SK-N-SH (cell line): ENCODE results near the gene C1orf50. TPM values are rescaled to one million over a fixed set of nuclear protein-coding genes. Genes with fewer than 3 reads are reported as not detected.

Experiments used
- CTCF ChIA-PET: fragments of 300-600, 350-600 bp; formaldehyde crosslinking; extraction: SDS; loops from one replicate; lab custom pipeline; 2021; lab: Yijun Ruan, JAX
- POLR2A ChIA-PET: fragments of 350-600 bp; sonication (Branson Sonifier 250); formaldehyde crosslinking; extraction: SDS; loops from one replicate; lab custom pipeline; 2020; ENCODE audit warnings: antibody characterized with exemption, inconsistent platforms; lab: Yijun Ruan, JAX
- DNase-seq: peaks from one replicate; pipeline ENCODE4 v3.0.0; 2012
- H2AFZ ChIP-seq: fragments of 200-600 bp; sonication (generic); 2 replicates; pipeline ENCODE4 v1.8.1; 2016; ENCODE audit warnings: antibody characterized with exemption, mild to moderate bottlenecking, low read depth
- H3F3A ChIP-seq: fragments of 200-600 bp; sonication (generic); replicated peaks from 2 replicates; pipeline ENCODE3; 2016; ENCODE audit warnings: antibody characterized with exemption, mild to moderate bottlenecking; ENCODE audit not compliant: insufficient read depth
- H3K27ac ChIP-seq, 2 experiments: fragments of 200-500 bp in 1 of 2; fragments of 200-600 bp in 1 of 2; sonication (Bioruptor generic) in 1 of 2; sonication (generic), shearing (Covaris generic) in 1 of 2; 2 replicates each; pipeline versions ENCODE4 v1.5.1 to v1.6.1; 2014 to 2016; ENCODE audit warnings: low read depth in 2 of 2, inconsistent platforms in 1 of 2, low read length in 1 of 2, mild to moderate bottlenecking in 1 of 2, mixed read lengths in 1 of 2
- H3K27me3 ChIP-seq: fragments of 200-600 bp; sonication (generic), shearing (Covaris generic); 2 replicates; pipeline ENCODE4 v1.6.1; 2016; ENCODE audit warnings: mixed run types; ENCODE audit not compliant: insufficient read depth
- H3K36me3 ChIP-seq, 2 experiments: fragments of 200-500 bp in 1 of 2; fragments of 200-600 bp in 1 of 2; sonication (Bioruptor generic) in 1 of 2; sonication (generic) in 1 of 2; replicated peaks in 1 of 2; 2 replicates each; pipeline versions ENCODE3 to v1.5.1; 2014 to 2016; ENCODE audit warnings: low read length in 1 of 2, mild to moderate bottlenecking in 1 of 2; ENCODE audit not compliant: insufficient read depth in 2 of 2, control insufficient read depth in 1 of 2
- H3K4me1 ChIP-seq, 2 experiments: fragments of 200-500 bp in 1 of 2; fragments of 200-600 bp in 1 of 2; sonication (Bioruptor generic) in 1 of 2; sonication (generic), shearing (Covaris generic) in 1 of 2; 2 replicates each; pipeline versions ENCODE4 v1.5.1 to v1.6.1; 2014 to 2016; ENCODE audit warnings: low read depth in 1 of 2, low read length in 1 of 2, mixed run types in 1 of 2; ENCODE audit not compliant: insufficient read depth in 2 of 2, control insufficient read depth in 1 of 2
- H3K4me2 ChIP-seq: fragments of 200-600 bp; sonication (generic), shearing (Covaris generic); 2 replicates; pipeline ENCODE4 v1.6.1; 2017; ENCODE audit warnings: mixed run types
- H3K4me3 ChIP-seq, 2 experiments: fragments of 200-500 bp in 1 of 2; fragments of 200-600 bp in 1 of 2; sonication (Bioruptor generic) in 1 of 2; sonication (generic), shearing (Covaris generic) in 1 of 2; 2 replicates each; pipeline versions ENCODE4 v1.5.1 to v1.8.1; 2014 to 2016; ENCODE audit warnings: low read depth in 2 of 2, inconsistent platforms in 1 of 2, low read length in 1 of 2, mild to moderate bottlenecking in 1 of 2, mixed read lengths in 1 of 2, moderate library complexity in 1 of 2
- H3K79me2 ChIP-seq: fragments of 200-600 bp; sonication (generic); 2 replicates; pipeline ENCODE4 v1.8.1; 2017; ENCODE audit warnings: mild to moderate bottlenecking; ENCODE audit not compliant: insufficient read depth
- H3K9ac ChIP-seq: fragments of 200-600 bp; sonication (generic); 2 replicates; pipeline ENCODE4 v1.6.1; 2017; ENCODE audit warnings: mixed run types
- H3K9me2 ChIP-seq: fragments of 200-600 bp; sonication (generic); 2 replicates; pipeline ENCODE4 v1.6.1; 2017; ENCODE audit warnings: mixed run types
- H3K9me3 ChIP-seq: fragments of 200-600 bp; sonication (generic); 2 replicates; pipeline ENCODE4 v1.6.1; 2017; ENCODE audit warnings: mixed run types, mild to moderate bottlenecking, moderate library complexity
- H4K20me1 ChIP-seq: fragments of 200-600 bp; sonication (generic); 2 replicates; pipeline ENCODE4 v1.6.1; 2017; ENCODE audit warnings: mild to moderate bottlenecking, mixed run types; ENCODE audit not compliant: insufficient read depth
- ELF1 ChIP-seq: IDR thresholded peaks from 2 replicates; pipeline ENCODE4 v1.4.0; 2012
- EZH2phosphoT487 ChIP-seq: fragments of 200-600 bp; sonication (generic); IDR thresholded peaks from 2 replicates; pipeline ENCODE4 v1.6.1; 2017; ENCODE audit warnings: low read depth, mixed run types, mild to moderate bottlenecking, antibody characterized with exemption, moderate library complexity, borderline replicate concordance
- GATA2 ChIP-seq: sonication (generic); formaldehyde crosslinking; IDR thresholded peaks from 2 replicates; pipeline ENCODE4 v1.5.0; 2020; ENCODE audit warnings: mild to moderate bottlenecking, missing genetic modification reagents
- IRF3 ChIP-seq: fragments of 150-350 bp; IDR thresholded peaks from 2 replicates; pipeline ENCODE4 v1.6.1; 2016; ENCODE audit warnings: mild to moderate bottlenecking, low read depth, low read length
- MXI1 ChIP-seq: IDR thresholded peaks from 2 replicates; pipeline ENCODE4 v1.6.1; 2012; ENCODE audit warnings: mild to moderate bottlenecking, low read depth, low read length, improper control_type of control experiment
- NFIC ChIP-seq: IDR thresholded peaks from 2 replicates; pipeline ENCODE4 v1.4.0; 2012; ENCODE audit warnings: borderline replicate concordance
- RAD21 ChIP-seq: IDR thresholded peaks from 2 replicates; pipeline ENCODE4 v1.6.1; 2012; ENCODE audit warnings: mild to moderate bottlenecking, low read length
- RFX5 ChIP-seq: IDR thresholded peaks from 2 replicates; pipeline ENCODE4 v1.6.1; 2012; ENCODE audit warnings: mild to moderate bottlenecking, improper control_type of control experiment, low read length
- SIN3A ChIP-seq: IDR thresholded peaks from 2 replicates; pipeline ENCODE4 v1.6.1; 2012; ENCODE audit warnings: low read depth, mild to moderate bottlenecking, low read length, moderate library complexity, borderline replicate concordance
- SMC3 ChIP-seq: IDR thresholded peaks from 2 replicates; pipeline ENCODE4 v1.6.1; 2012; ENCODE audit warnings: low read depth, low read length, improper control_type of control experiment
- USF1 ChIP-seq: IDR thresholded peaks from 2 replicates; pipeline ENCODE4 v1.4.0; 2012; ENCODE audit warnings: low read depth, borderline replicate concordance
- USF2 ChIP-seq: fragments of 150-350 bp; IDR thresholded peaks from 2 replicates; pipeline ENCODE4 v1.6.1; 2017; ENCODE audit warnings: antibody characterized with exemption, low read length, low read depth, borderline replicate concordance
- WGBS: methylation state at CpG from one replicate; pipeline ENCODE4 v1.1.6; 2017; ENCODE audit warnings: low lambda C conversion rate; 5-methylcytosine and 5-hydroxymethylcytosine counted together
- polyA plus RNA-seq, 3 experiments: library from polyadenylated mRNA; depleted of rRNA; stranded (reverse); fragments of >200 nt; gene quantifications; 2 replicates each; pipeline ENCODE4 v1.2.3, GENCODE V29; 2012
- TF ChIP-seq, protein P1 (sequence below): IDR thresholded peaks from 2 replicates; pipeline ENCODE4 v1.4.0; 2012; ENCODE audit warnings: low read depth
- TF ChIP-seq, protein P2 (sequence below): fragments of 200-600 bp; sonication (generic); IDR thresholded peaks from 2 replicates; pipeline ENCODE4 v1.6.1; 2017; ENCODE audit warnings: antibody characterized with exemption, mild to moderate bottlenecking, moderate library complexity

The C1orf50 gene
- polyA plus RNA-seq, 1 of the 3 experiments (the other 2 are of a cell fraction), result 2.6 TPM

- Histone ChIP-seq H3K4me2 (no peak overlapping the region), H3K36me3 (peaks cover 8 to 34% of the 10 kb centered on the region in 2 experiments), H3K9ac (no peak overlapping the region), H3K79me2 (no peaks in the 10 kb centered on the region), H4K20me1 (no peaks in the 10 kb centered on the region), H3K4me1 (peaks cover 0 to 20% of the 10 kb centered on the region in 2 experiments; a peak in 1 of 4 replicates), H2AFZ (no peak overlapping the region), H3K27ac (no peak overlapping the region), H3K9me2 (no peaks in the 10 kb centered on the region), H3F3A (no peaks in the 10 kb centered on the region)
- ChIA-PET POLR2A (interaction anchor here (0.7 kb wide), 1 partner anchor 64 kb away, joined by 3 read pairs; the partner anchor contains the start of gene YBX1), CTCF (interaction anchor here (0.6 to 4.4 kb wide), 29 partner anchors 10 to 599 kb away, joined by 3 to 32 read pairs (median 4); no protein-coding TSS in a partner anchor)
- DNase-seq, result no peak
- WGBS, result 94% methylated on average over 5 of the region's 12 CpGs
- TF ChIP-seq NFIC (no peak), GATA2 (CRISPR knock-in tag) (no peak), MXI1 (no peak), USF1 (no peak), SIN3A (no peak), RAD21 (no peak), IRF3 (no peak), EZH2phosphoT487 (no peak), USF2 (no peak), ELF1 (no peak)
- TF ChIP-seq, protein P1, sequence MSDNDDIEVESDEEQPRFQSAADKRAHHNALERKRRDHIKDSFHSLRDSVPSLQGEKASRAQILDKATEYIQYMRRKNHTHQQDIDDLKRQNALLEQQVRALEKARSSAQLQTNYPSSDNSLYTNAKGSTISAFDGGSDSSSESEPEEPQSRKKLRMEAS, result no peak
- TF ChIP-seq, all 33 proteins: peak for 0
- Histone ChIP-seq H3K27me3 (no peaks in the 10 kb centered on the region), H3K9me3 (no peaks in the 10 kb centered on the region), H3K4me3 (no peak overlapping the region)
Observed at GRCh38 chr1:42746436-42747105, 20.5 kb upstream of the C1orf50 start.

- Histone ChIP-seq H3K9ac (no peak overlapping the region), H3K27me3 (no peaks in the 10 kb centered on the region), H2AFZ (no peak overlapping the region), H3K9me3 (no peaks in the 10 kb centered on the region), H3K4me2 (no peak overlapping the region), H3K79me2 (no peaks in the 10 kb centered on the region)
- WGBS, result 71% methylated on average over 14 of the region's 14 CpGs
- TF ChIP-seq SMC3 (peak; percentile 81), RFX5 (no peak), RAD21 (peak; percentile 73)
- TF ChIP-seq, protein P2, sequence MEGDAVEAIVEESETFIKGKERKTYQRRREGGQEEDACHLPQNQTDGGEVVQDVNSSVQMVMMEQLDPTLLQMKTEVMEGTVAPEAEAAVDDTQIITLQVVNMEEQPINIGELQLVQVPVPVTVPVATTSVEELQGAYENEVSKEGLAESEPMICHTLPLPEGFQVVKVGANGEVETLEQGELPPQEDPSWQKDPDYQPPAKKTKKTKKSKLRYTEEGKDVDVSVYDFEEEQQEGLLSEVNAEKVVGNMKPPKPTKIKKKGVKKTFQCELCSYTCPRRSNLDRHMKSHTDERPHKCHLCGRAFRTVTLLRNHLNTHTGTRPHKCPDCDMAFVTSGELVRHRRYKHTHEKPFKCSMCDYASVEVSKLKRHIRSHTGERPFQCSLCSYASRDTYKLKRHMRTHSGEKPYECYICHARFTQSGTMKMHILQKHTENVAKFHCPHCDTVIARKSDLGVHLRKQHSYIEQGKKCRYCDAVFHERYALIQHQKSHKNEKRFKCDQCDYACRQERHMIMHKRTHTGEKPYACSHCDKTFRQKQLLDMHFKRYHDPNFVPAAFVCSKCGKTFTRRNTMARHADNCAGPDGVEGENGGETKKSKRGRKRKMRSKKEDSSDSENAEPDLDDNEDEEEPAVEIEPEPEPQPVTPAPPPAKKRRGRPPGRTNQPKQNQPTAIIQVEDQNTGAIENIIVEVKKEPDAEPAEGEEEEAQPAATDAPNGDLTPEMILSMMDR, result peak; percentile 60
- TF ChIP-seq, all 33 proteins: peak for 3
- H3F3A ChIP-seq, result no peaks in the 10 kb centered on the region
- peaks cover 0 to 20% of the 10 kb centered on the region in 2 experiments; a peak in 1 of 4 replicates for H3K4me1 ChIP-seq
- ChIA-PET CTCF (interaction anchor here (0.6 to 4.4 kb wide), 30 partner anchors 10 to 600 kb away, joined by 3 to 32 read pairs (median 4); no protein-coding TSS in a partner anchor), POLR2A (interaction anchor here (0.7 kb wide), 1 partner anchor 65 kb away, joined by 3 read pairs; the partner anchor contains the start of gene YBX1)
- no peak overlapping the region for H3K4me3 ChIP-seq
- H4K20me1 ChIP-seq, result no peaks in the 10 kb centered on the region
- DNase-seq, result peak; percentile 84
- H3K9me2 ChIP-seq, result no peaks in the 10 kb centered on the region
- peaks cover 14 to 38% of the 10 kb centered on the region in 2 experiments for H3K36me3 ChIP-seq
- no peak overlapping the region for H3K27ac ChIP-seq
Observed at GRCh38 chr1:42747125-42747524, 19.9 kb upstream of the C1orf50 start.
